SU-DHL-6 (cell line): ENCODE data around the gene RAP1B.

Experiments
- CTCF ChIP-seq: fragments of 200-600 bp; sonication (generic); IDR thresholded peaks from one replicate; pipeline ENCODE4 v1.5.1; 2017; ENCODE audit warnings: antibody characterized with exemption, mild to moderate bottlenecking, low read length, moderate library complexity; ENCODE audit not compliant: insufficient read depth, poor library complexity, severe bottlenecking
- EZH2phosphoT487 ChIP-seq: fragments of 200-600 bp; sonication (generic), shearing (Covaris generic); conservative IDR thresholded peaks from 2 replicates; pipeline ENCODE4 v1.6.1; 2018; ENCODE audit warnings: mild to moderate bottlenecking, antibody characterized with exemption, low read length, moderate library complexity, mixed read lengths

GRCh38 chr12:68647507-68647906 lies 36.8 kb downstream of the RAP1B start:
- TF ChIP-seq CTCF (no peak), EZH2phosphoT487 (no peak)
